HepG2 (cell line): Measurements from ENCODE around the gene PPP1R27. TPM values are rescaled to one million over a fixed set of nuclear protein-coding genes. Genes with fewer than 3 reads are reported as not detected.

Source experiments
- EZH2 ChIP-seq: conservative IDR thresholded peaks from 2 replicates; pipeline ENCODE4 v1.6.1; 2012; ENCODE audit warnings: mild to moderate bottlenecking, low read depth, low read length, moderate library complexity
- GABPA ChIP-seq, 2 experiments: IDR thresholded peaks; 2 replicates each; pipeline ENCODE4 v1.6.1; 2011 to 2016; ENCODE audit warnings: low read depth in 2 of 2, low read length in 1 of 2, missing biosample characterization in 1 of 2, missing genetic modification characterization in 1 of 2
- KLF16 ChIP-seq, 2 experiments: sonication (generic) in 1 of 2; formaldehyde crosslinking in 1 of 2; IDR thresholded peaks; 2 replicates each; pipeline versions ENCODE4 v1.6.1 to v1.8.0; 2016 to 2023; ENCODE audit warnings: missing genetic modification reagents in 2 of 2, missing compliant biosample characterization in 1 of 2
- NR2C2 ChIP-seq: sonication (generic); formaldehyde crosslinking; IDR thresholded peaks from 2 replicates; pipeline ENCODE4 v1.4.0; 2020; ENCODE audit warnings: missing genetic modification reagents, mild to moderate bottlenecking, moderate library complexity, borderline replicate concordance
- SIX4 ChIP-seq: sonication (generic); formaldehyde crosslinking; IDR thresholded peaks from 2 replicates; pipeline ENCODE4 v1.4.0; 2020; ENCODE audit warnings: missing genetic modification reagents
- ZNF253 ChIP-seq: sonication (generic); formaldehyde crosslinking; IDR thresholded peaks from 2 replicates; pipeline ENCODE4 v1.8.0; 2022; ENCODE audit warnings: mild to moderate bottlenecking, missing genetic modification reagents, borderline replicate concordance
- ZNF331 ChIP-seq: sonication (generic); formaldehyde crosslinking; IDR thresholded peaks from 2 replicates; pipeline ENCODE4 v1.4.0; 2020; ENCODE audit warnings: missing genetic modification reagents
- ZNF383 ChIP-seq: sonication (generic); formaldehyde crosslinking; IDR thresholded peaks from 2 replicates; pipeline ENCODE4 v1.4.0; 2020; ENCODE audit warnings: missing genetic modification reagents, mild to moderate bottlenecking, borderline replicate concordance
- ZNF607 ChIP-seq: sonication (generic); formaldehyde crosslinking; IDR thresholded peaks from 2 replicates; pipeline ENCODE4 v1.5.1; 2020; ENCODE audit warnings: missing genetic modification reagents, mild to moderate bottlenecking, borderline replicate concordance
- ZNF724P ChIP-seq: sonication (generic); formaldehyde crosslinking; IDR thresholded peaks from 2 replicates; pipeline ENCODE4 v1.8.0; 2022; ENCODE audit warnings: missing genetic modification reagents, borderline replicate concordance
- polyA plus RNA-seq, 8 experiments: library from polyadenylated mRNA; depleted of rRNA in 3 of 8; stranded (reverse) in 7 of 8; unstranded in 1 of 8; fragments of >200 nt; fragmentation: Illumina TruSeq in 4 of 8; extraction: Trizol in 4 of 8; gene quantifications; 2 replicates each; pipeline versions ENCODE4 v1.2.1 to v1.2.3, GENCODE V29; 2011 to 2016; ENCODE audit warnings: low read depth in 4 of 8, missing spikeins in 1 of 8, mixed read lengths in 1 of 8; ENCODE audit not compliant: insufficient read depth in 1 of 8
- total RNA-seq, 5 experiments: library from RNA; depleted of rRNA; stranded (reverse); fragments of >200 nt; fragmentation: Illumina TruSeq; extraction: Trizol; gene quantifications; 2 replicates each; pipeline ENCODE4 v1.2.3, GENCODE V29; 2016; ENCODE audit warnings: low read depth in 1 of 5
- TF ChIP-seq, protein P1 (sequence below): sonication (generic); formaldehyde crosslinking; IDR thresholded peaks from 2 replicates; pipeline ENCODE4 v1.4.0; 2020; ENCODE audit warnings: mild to moderate bottlenecking, missing genetic modification reagents, borderline replicate concordance
- TF ChIP-seq, protein P2 (sequence below): sonication (generic); formaldehyde crosslinking; IDR thresholded peaks from 2 replicates; pipeline ENCODE4 v1.8.0; 2022; ENCODE audit warnings: mild to moderate bottlenecking, missing genetic modification reagents; ENCODE audit not compliant: insufficient replicate concordance
- TF ChIP-seq, protein P3 (sequence below): sonication (generic); formaldehyde crosslinking; IDR thresholded peaks from 2 replicates; pipeline ENCODE4 v1.4.0; 2020; ENCODE audit warnings: missing genetic modification reagents, mild to moderate bottlenecking, borderline replicate concordance
- TF ChIP-seq, protein P4 (sequence below): sonication (generic); formaldehyde crosslinking; conservative IDR thresholded peaks from 2 replicates; pipeline ENCODE4 v1.4.0; 2020; ENCODE audit warnings: missing genetic modification reagents
- TF ChIP-seq, protein P5 (sequence below): IDR thresholded peaks from 2 replicates; pipeline ENCODE4 v1.6.1; 2016; ENCODE audit warnings: missing genetic modification reagents, missing compliant biosample characterization

The PPP1R27 gene
- total and polyA plus RNA-seq, 2 of the 13 experiments (the other 11 are each of a cell fraction or from before 2014, with no cell fraction given), result 0.17 to 1.00 TPM

DNA sequence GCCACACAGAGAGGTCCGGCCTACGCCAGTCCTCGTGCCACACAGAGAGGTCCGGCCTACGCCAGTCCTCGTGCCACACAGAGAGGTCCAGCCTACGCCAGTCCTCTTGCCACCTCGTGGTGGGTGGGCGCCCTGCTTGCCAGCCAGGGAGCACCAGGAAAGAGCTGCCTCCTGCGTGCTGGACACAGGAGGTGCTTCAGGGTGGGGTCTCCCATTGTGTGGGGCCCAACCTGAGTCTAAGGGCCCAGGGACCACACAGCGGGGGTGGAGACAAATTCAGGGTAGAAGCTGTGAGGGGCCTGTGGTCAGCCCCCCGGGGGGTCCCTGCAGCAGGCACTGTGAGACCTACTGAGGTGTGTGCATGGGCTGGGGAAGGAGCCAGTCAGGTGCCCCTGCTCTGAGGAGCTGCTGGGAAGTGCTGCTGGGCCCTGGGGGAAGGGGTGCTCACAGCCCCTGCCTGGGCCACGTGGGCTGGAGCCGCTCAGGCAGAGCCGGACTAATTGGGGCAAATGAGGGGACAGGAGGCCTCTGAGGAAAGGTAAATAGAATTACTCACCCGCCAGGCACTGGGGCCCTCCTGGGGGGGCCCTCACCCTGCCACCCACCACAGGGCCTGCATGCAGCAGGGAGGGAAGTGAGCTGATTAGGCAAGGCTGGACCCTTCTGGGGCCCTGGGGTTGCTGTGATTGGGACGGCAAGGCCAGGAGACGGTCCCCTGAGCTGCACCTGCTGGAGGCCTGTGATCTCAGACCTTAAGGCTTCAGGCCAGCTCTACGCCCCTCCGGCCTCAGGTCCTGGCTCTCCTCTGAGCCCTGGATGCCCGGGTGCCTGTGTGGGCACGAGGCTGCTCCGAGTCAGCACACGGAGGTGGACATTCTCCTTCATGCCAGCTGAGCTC, 19.9 kb downstream of the PPP1R27 start (continued):
- TF ChIP-seq, protein P1, sequence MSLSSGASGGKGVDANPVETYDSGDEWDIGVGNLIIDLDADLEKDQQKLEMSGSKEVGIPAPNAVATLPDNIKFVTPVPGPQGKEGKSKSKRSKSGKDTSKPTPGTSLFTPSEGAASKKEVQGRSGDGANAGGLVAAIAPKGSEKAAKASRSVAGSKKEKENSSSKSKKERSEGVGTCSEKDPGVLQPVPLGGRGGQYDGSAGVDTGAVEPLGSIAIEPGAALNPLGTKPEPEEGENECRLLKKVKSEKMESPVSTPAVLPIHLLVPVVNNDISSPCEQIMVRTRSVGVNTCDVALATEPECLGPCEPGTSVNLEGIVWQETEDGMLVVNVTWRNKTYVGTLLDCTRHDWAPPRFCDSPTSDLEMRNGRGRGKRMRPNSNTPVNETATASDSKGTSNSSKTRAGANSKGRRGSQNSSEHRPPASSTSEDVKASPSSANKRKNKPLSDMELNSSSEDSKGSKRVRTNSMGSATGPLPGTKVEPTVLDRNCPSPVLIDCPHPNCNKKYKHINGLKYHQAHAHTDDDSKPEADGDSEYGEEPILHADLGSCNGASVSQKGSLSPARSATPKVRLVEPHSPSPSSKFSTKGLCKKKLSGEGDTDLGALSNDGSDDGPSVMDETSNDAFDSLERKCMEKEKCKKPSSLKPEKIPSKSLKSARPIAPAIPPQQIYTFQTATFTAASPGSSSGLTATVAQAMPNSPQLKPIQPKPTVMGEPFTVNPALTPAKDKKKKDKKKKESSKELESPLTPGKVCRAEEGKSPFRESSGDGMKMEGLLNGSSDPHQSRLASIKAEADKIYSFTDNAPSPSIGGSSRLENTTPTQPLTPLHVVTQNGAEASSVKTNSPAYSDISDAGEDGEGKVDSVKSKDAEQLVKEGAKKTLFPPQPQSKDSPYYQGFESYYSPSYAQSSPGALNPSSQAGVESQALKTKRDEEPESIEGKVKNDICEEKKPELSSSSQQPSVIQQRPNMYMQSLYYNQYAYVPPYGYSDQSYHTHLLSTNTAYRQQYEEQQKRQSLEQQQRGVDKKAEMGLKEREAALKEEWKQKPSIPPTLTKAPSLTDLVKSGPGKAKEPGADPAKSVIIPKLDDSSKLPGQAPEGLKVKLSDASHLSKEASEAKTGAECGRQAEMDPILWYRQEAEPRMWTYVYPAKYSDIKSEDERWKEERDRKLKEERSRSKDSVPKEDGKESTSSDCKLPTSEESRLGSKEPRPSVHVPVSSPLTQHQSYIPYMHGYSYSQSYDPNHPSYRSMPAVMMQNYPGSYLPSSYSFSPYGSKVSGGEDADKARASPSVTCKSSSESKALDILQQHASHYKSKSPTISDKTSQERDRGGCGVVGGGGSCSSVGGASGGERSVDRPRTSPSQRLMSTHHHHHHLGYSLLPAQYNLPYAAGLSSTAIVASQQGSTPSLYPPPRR (CRISPR knock-in tag), result peak; percentile 71; the same call in 1 of the 2 replicates
- TF ChIP-seq, protein P2, sequence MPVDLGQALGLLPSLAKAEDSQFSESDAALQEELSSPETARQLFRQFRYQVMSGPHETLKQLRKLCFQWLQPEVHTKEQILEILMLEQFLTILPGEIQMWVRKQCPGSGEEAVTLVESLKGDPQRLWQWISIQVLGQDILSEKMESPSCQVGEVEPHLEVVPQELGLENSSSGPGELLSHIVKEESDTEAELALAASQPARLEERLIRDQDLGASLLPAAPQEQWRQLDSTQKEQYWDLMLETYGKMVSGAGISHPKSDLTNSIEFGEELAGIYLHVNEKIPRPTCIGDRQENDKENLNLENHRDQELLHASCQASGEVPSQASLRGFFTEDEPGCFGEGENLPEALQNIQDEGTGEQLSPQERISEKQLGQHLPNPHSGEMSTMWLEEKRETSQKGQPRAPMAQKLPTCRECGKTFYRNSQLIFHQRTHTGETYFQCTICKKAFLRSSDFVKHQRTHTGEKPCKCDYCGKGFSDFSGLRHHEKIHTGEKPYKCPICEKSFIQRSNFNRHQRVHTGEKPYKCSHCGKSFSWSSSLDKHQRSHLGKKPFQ (CRISPR knock-in tag), result no peak
- no peak for TF ChIP-seq GABPA (IDR thresholded peaks at IDR 0.05; ENCODE audit: low read depth, low read length)
- TF ChIP-seq GABPA (CRISPR knock-in tag; IDR thresholded peaks at IDR 0.05; ENCODE audit: low read depth), result peak; percentile 16; the same call in 1 of the 2 replicates
- no peak for TF ChIP-seq ZNF383 (CRISPR knock-in tag)
- TF ChIP-seq KLF16 (CRISPR knock-in tag; IDR thresholded peaks at IDR 0.05), result peak in 1 of 2 experiments; percentile 69; a peak in 2 of 4 replicates
- TF ChIP-seq, protein P3, sequence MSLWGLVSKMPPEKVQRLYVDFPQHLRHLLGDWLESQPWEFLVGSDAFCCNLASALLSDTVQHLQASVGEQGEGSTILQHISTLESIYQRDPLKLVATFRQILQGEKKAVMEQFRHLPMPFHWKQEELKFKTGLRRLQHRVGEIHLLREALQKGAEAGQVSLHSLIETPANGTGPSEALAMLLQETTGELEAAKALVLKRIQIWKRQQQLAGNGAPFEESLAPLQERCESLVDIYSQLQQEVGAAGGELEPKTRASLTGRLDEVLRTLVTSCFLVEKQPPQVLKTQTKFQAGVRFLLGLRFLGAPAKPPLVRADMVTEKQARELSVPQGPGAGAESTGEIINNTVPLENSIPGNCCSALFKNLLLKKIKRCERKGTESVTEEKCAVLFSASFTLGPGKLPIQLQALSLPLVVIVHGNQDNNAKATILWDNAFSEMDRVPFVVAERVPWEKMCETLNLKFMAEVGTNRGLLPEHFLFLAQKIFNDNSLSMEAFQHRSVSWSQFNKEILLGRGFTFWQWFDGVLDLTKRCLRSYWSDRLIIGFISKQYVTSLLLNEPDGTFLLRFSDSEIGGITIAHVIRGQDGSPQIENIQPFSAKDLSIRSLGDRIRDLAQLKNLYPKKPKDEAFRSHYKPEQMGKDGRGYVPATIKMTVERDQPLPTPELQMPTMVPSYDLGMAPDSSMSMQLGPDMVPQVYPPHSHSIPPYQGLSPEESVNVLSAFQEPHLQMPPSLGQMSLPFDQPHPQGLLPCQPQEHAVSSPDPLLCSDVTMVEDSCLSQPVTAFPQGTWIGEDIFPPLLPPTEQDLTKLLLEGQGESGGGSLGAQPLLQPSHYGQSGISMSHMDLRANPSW (CRISPR knock-in tag), result no peak
- peak; percentile 59; the same call in 1 of the 2 replicates for TF ChIP-seq ZNF724P (CRISPR knock-in tag)
- no peak for TF ChIP-seq EZH2
- no peak for TF ChIP-seq ZNF253 (CRISPR knock-in tag)
- peak; percentile 65; the same call in 1 of the 2 replicates for TF ChIP-seq ZNF607 (CRISPR knock-in tag)
- peak; percentile 22; the same call in 1 of the 2 replicates for TF ChIP-seq ZNF331 (CRISPR knock-in tag)
- TF ChIP-seq, protein P4, sequence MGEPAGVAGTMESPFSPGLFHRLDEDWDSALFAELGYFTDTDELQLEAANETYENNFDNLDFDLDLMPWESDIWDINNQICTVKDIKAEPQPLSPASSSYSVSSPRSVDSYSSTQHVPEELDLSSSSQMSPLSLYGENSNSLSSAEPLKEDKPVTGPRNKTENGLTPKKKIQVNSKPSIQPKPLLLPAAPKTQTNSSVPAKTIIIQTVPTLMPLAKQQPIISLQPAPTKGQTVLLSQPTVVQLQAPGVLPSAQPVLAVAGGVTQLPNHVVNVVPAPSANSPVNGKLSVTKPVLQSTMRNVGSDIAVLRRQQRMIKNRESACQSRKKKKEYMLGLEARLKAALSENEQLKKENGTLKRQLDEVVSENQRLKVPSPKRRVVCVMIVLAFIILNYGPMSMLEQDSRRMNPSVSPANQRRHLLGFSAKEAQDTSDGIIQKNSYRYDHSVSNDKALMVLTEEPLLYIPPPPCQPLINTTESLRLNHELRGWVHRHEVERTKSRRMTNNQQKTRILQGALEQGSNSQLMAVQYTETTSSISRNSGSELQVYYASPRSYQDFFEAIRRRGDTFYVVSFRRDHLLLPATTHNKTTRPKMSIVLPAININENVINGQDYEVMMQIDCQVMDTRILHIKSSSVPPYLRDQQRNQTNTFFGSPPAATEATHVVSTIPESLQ, result no peak
- peak; percentile 36; the same call in 1 of the 2 replicates for TF ChIP-seq NR2C2 (CRISPR knock-in tag)
- TF ChIP-seq SIX4 (CRISPR knock-in tag), result no peak
- TF ChIP-seq, protein P5, sequence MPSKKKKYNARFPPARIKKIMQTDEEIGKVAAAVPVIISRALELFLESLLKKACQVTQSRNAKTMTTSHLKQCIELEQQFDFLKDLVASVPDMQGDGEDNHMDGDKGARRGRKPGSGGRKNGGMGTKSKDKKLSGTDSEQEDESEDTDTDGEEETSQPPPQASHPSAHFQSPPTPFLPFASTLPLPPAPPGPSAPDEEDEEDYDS (CRISPR knock-in tag), result no peak
